SU-DHL-6 (cell line): Measurements from ENCODE around the gene ZNF248.

Experiments used
- H2AFZ ChIP-seq: fragments of 200-600 bp; sonication (generic); 2 replicates; pipeline ENCODE4 v1.6.1; 2014; ENCODE audit warnings: low read depth, mild to moderate bottlenecking, moderate library complexity, mixed read lengths, antibody characterized with exemption, low read length; ENCODE audit not compliant: severe bottlenecking
- H3F3A ChIP-seq: fragments of 200-600 bp; shearing (Covaris generic); 2 replicates; pipeline ENCODE4 v1.6.0; 2016; ENCODE audit warnings: antibody characterized with exemption, mild to moderate bottlenecking; ENCODE audit not compliant: insufficient read depth
- H3K27ac ChIP-seq: fragments of 200-600 bp; sonication (generic); 2 replicates; pipeline ENCODE4 v1.5.1; 2016; ENCODE audit warnings: low read depth, mild to moderate bottlenecking, low read length, moderate library complexity, mixed read lengths
- H3K27me3 ChIP-seq: fragments of 200-600 bp; sonication (generic), shearing (Covaris generic); 2 replicates; pipeline ENCODE4 v1.6.0; 2014; ENCODE audit warnings: mild to moderate bottlenecking, low read length
- H3K36me3 ChIP-seq: fragments of 200-600 bp; sonication (generic); 2 replicates; pipeline ENCODE4 v1.6.1; 2014; ENCODE audit warnings: mild to moderate bottlenecking, low read length, mixed read lengths
- H3K4me2 ChIP-seq: fragments of 300-600, 200-600 bp; shearing (Covaris generic), sonication (generic); 2 replicates; pipeline ENCODE4 v1.6.0; 2014; ENCODE audit warnings: low read length, low read depth, mild to moderate bottlenecking; ENCODE audit not compliant: poor library complexity, severe bottlenecking
- H3K4me3 ChIP-seq: fragments of 200-600 bp; sonication (generic); 2 replicates; pipeline ENCODE4 v1.5.1; 2014; ENCODE audit warnings: antibody characterized with exemption, low read length, mild to moderate bottlenecking, mixed read lengths; ENCODE audit not compliant: insufficient read depth, poor library complexity, severe bottlenecking
- H3K79me2 ChIP-seq: fragments of 200-600 bp; sonication (generic); 2 replicates; pipeline ENCODE4 v1.6.1; 2014; ENCODE audit warnings: mild to moderate bottlenecking, low read length, moderate library complexity; ENCODE audit not compliant: insufficient read depth
- H3K9ac ChIP-seq: fragments of 200-600 bp; sonication (generic); 2 replicates; pipeline ENCODE4 v1.7.0; 2014; ENCODE audit warnings: mild to moderate bottlenecking, low read length
- H3K9me2 ChIP-seq: fragments of 200-600 bp; sonication (generic); replicated peaks from 2 replicates; pipeline ENCODE4 v1.6.1; 2014; ENCODE audit warnings: low read length; ENCODE audit not compliant: insufficient read depth
- H3K9me3 ChIP-seq: fragments of 200-600 bp; sonication (generic); 2 replicates; pipeline ENCODE4 v1.6.1; 2014; ENCODE audit warnings: low read length, mixed read lengths; ENCODE audit not compliant: insufficient read depth
- H4K20me1 ChIP-seq: fragments of 200-600 bp; sonication (generic); 2 replicates; pipeline ENCODE4 v1.6.1; 2014; ENCODE audit warnings: low read depth, mild to moderate bottlenecking, antibody characterized with exemption, low read length, moderate library complexity, mixed read lengths
- EZH2phosphoT487 ChIP-seq: fragments of 200-600 bp; sonication (generic), shearing (Covaris generic); conservative IDR thresholded peaks from 2 replicates; pipeline ENCODE4 v1.6.1; 2018; ENCODE audit warnings: mild to moderate bottlenecking, antibody characterized with exemption, low read length, moderate library complexity, mixed read lengths
- TF ChIP-seq, protein P1 (sequence below): fragments of 200-600 bp; sonication (generic); IDR thresholded peaks from one replicate; pipeline ENCODE4 v1.5.1; 2017; ENCODE audit warnings: antibody characterized with exemption, mild to moderate bottlenecking, low read length, moderate library complexity; ENCODE audit not compliant: insufficient read depth, poor library complexity, severe bottlenecking

The ZNF248 gene

DNA sequence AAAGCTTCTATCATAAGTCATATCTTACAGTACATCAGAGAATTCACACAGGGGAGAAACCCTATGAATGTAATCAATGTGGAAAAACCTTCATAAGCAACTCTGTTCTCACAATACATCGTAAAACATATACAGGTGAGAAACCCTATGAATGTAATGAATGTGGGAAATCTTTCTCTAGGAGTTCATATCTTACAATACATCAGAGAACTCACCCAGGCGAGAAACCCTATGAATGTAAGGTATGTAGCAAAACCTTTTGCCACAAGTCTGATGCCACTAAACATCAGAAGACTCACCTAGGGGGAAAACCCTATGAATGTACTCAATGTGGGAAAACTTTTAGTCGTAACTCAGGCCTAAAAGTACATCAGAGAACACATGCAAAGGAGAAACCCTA lies 38.3 kb upstream of the ZNF248 start:
- no peaks in the 10 kb centered on the region for H3K36me3 ChIP-seq
- no peak overlapping the region for H3K9ac ChIP-seq
- no peaks in the 10 kb centered on the region for H3K9me2 ChIP-seq
- no peaks in the 10 kb centered on the region for H3F3A ChIP-seq
- peaks cover 25% of the 10 kb centered on the region for H3K9me3 ChIP-seq
- H3K27me3 ChIP-seq = no peaks in the 10 kb centered on the region
- no peaks in the 10 kb centered on the region for H4K20me1 ChIP-seq
- H3K27ac ChIP-seq = no peak overlapping the region
- TF ChIP-seq, protein P1, sequence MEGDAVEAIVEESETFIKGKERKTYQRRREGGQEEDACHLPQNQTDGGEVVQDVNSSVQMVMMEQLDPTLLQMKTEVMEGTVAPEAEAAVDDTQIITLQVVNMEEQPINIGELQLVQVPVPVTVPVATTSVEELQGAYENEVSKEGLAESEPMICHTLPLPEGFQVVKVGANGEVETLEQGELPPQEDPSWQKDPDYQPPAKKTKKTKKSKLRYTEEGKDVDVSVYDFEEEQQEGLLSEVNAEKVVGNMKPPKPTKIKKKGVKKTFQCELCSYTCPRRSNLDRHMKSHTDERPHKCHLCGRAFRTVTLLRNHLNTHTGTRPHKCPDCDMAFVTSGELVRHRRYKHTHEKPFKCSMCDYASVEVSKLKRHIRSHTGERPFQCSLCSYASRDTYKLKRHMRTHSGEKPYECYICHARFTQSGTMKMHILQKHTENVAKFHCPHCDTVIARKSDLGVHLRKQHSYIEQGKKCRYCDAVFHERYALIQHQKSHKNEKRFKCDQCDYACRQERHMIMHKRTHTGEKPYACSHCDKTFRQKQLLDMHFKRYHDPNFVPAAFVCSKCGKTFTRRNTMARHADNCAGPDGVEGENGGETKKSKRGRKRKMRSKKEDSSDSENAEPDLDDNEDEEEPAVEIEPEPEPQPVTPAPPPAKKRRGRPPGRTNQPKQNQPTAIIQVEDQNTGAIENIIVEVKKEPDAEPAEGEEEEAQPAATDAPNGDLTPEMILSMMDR = no peak
- no peak for TF ChIP-seq EZH2phosphoT487
- no peaks in the 10 kb centered on the region for H3K79me2 ChIP-seq
- H3K4me3 ChIP-seq = no peak overlapping the region
- H2AFZ ChIP-seq = no peak overlapping the region
- no peak overlapping the region for H3K4me2 ChIP-seq

DNA sequence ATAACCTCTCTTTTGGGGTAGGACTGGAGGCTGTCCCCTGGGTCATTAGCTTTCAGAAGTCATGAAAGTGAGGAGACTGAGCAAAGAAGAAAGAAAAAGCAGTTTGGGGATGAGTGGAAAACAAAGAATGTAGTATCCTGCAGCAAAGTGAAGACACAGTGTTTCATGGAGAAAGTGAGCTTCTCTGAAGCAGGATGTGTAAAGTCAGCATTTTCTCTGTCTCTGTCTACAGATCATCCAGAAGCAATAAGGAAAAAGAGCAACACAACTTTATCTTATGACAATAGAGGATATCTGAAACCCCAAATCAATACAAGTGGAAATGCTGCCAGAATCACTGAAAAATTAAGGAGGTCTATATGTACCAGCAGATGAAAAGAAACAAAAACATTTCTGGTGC lies 28.4 kb upstream of the ZNF248 start:
- no peak overlapping the region for H3K27ac ChIP-seq
- H3K4me3 ChIP-seq = no peak overlapping the region
- H3K36me3 ChIP-seq = no peaks in the 10 kb centered on the region
- no peak overlapping the region for H3K4me2 ChIP-seq
- no peaks in the 10 kb centered on the region for H3K9me3 ChIP-seq
- H3K9me2 ChIP-seq = no peaks in the 10 kb centered on the region
- H3K27me3 ChIP-seq = no peaks in the 10 kb centered on the region
- no peak for TF ChIP-seq EZH2phosphoT487
- TF ChIP-seq, protein P1 = no peak
- no peaks in the 10 kb centered on the region for H3K79me2 ChIP-seq
- no peak overlapping the region for H3K9ac ChIP-seq
- no peak overlapping the region for H2AFZ ChIP-seq
- no peaks in the 10 kb centered on the region for H4K20me1 ChIP-seq
- no peaks in the 10 kb centered on the region for H3F3A ChIP-seq

DNA sequence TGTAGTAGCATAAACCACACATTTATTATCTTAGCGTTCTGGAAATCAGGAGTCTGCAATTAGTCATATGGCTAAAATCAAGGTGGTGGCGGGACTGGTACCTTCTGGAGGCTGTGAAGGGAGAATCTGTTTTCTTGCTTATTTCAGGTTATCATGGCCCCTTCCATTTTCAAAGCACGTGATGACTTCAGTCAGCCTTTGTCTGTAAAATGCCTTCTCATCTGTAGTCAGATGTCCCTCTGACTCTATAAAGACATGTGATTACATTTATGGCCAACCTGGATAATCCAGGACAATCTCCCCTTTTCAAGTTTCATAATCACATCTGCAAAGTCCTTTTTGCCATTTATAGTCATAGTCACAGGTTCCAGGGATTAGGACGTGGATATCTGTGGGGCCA lies 15.5 kb upstream of the ZNF248 start:
- no peaks in the 10 kb centered on the region for H3K36me3 ChIP-seq
- H3K9me2 ChIP-seq = no peaks in the 10 kb centered on the region
- no peak overlapping the region for H3K4me2 ChIP-seq
- no peak overlapping the region for H3K27ac ChIP-seq
- no peak overlapping the region for H3K9ac ChIP-seq
- H3K79me2 ChIP-seq = no peaks in the 10 kb centered on the region
- H3K9me3 ChIP-seq = no peaks in the 10 kb centered on the region
- H3F3A ChIP-seq = no peaks in the 10 kb centered on the region
- H3K4me3 ChIP-seq = no peak overlapping the region
- no peaks in the 10 kb centered on the region for H3K27me3 ChIP-seq
- H4K20me1 ChIP-seq = no peaks in the 10 kb centered on the region
- no peak overlapping the region for H2AFZ ChIP-seq
- TF ChIP-seq, protein P1 = no peak
- no peak for TF ChIP-seq EZH2phosphoT487
